CD4-positive, alpha-beta T cell (primary cell): ENCODE measurements around the gene MIR17HG. TPM values are rescaled to one million over a fixed set of nuclear protein-coding genes. Genes with fewer than 3 reads are reported as not detected.

Experiments used
- ATAC-seq: fragments of 200-7000 bp; cut with Tn5 transposase; one replicate; pipeline ENCODE4 v1.10.0; 2022; ENCODE audit warnings: mild to moderate bottlenecking; ENCODE audit not compliant: poor library complexity
- CTCF ChIA-PET: fragments of 350-600 bp; sonication (Branson Sonifier 250); formaldehyde crosslinking; loops from one replicate; lab custom pipeline; 2021; ENCODE audit warnings: antibody characterized with exemption, inconsistent platforms; lab: Charles Lee
- POLR2A ChIA-PET: fragments of 350-600 bp; sonication (Branson Sonifier 250); formaldehyde crosslinking; loops from one replicate; lab custom pipeline; 2021; ENCODE audit warnings: antibody characterized with exemption, inconsistent platforms; lab: Charles Lee
- DNase-seq, 14 experiments: peaks; one replicate each; pipeline ENCODE4 v3.0.0-alpha.2; 2013 to 2020; ENCODE audit warnings: mixed read lengths in 2 of 14
- H3K27ac ChIP-seq, 2 donors: one replicate each; pipeline versions ENCODE4 v1.5.1 to v1.7.0; 2013; ENCODE audit warnings: low read length in 2 of 2, low read depth in 1 of 2, mild to moderate bottlenecking in 1 of 2
- H3K27me3 ChIP-seq, 2 experiments: 1 replicate in 1 of 2; 2 replicates in 1 of 2; pipeline versions ENCODE4 v1.6.1 to v1.7.0; 2013; ENCODE audit warnings: low read length in 2 of 2, control low read depth in 1 of 2, mild to moderate bottlenecking in 1 of 2, moderate library complexity in 1 of 2; ENCODE audit not compliant: insufficient read depth in 2 of 2, control insufficient read depth in 1 of 2
- H3K36me3 ChIP-seq: one replicate; pipeline ENCODE4 v1.6.1; 2013; ENCODE audit warnings: low read length, control low read depth; ENCODE audit not compliant: insufficient read depth
- H3K4me1 ChIP-seq: one replicate; pipeline ENCODE4 v1.6.1; 2013; ENCODE audit warnings: low read length, control low read depth; ENCODE audit not compliant: insufficient read depth
- H3K4me3 ChIP-seq: one replicate; pipeline ENCODE4 v1.5.1; 2013; ENCODE audit warnings: mild to moderate bottlenecking, low read length, moderate library complexity
- H3K9me3 ChIP-seq, 2 experiments: 1 replicate in 1 of 2; 2 replicates in 1 of 2; pipeline versions ENCODE4 v1.6.1 to v1.7.0; 2013; ENCODE audit warnings: low read length in 2 of 2, mild to moderate bottlenecking in 2 of 2, control low read depth in 1 of 2, moderate library complexity in 1 of 2; ENCODE audit not compliant: control insufficient read depth in 1 of 2, insufficient read depth in 1 of 2
- H3K27ac Mint-ChIP-seq: one replicate; pipeline ENCODE4 v1.8.0; 2020; ENCODE audit warnings: mixed read lengths
- H3K27me3 Mint-ChIP-seq: one replicate; pipeline ENCODE4 v1.8.0; 2021; ENCODE audit warnings: mixed read lengths
- H3K36me3 Mint-ChIP-seq: one replicate; pipeline ENCODE4 v1.8.0; 2021; ENCODE audit warnings: low read depth, mixed read lengths
- H3K4me1 Mint-ChIP-seq: one replicate; pipeline ENCODE4 v1.8.0; 2021; ENCODE audit warnings: low read depth, mixed read lengths
- H3K4me3 Mint-ChIP-seq: one replicate; pipeline ENCODE4 v1.8.0; 2020; ENCODE audit warnings: mild to moderate bottlenecking, mixed read lengths
- H3K9me3 Mint-ChIP-seq: one replicate; pipeline ENCODE4 v1.8.0; 2020; ENCODE audit warnings: mixed read lengths
- intact Hi-C, 2 experiments: fragments of 100-400 bp; cut with DNase I in 1 of 2; cut with micrococcal nuclease in 1 of 2; formaldehyde crosslinking; loops; one replicate each; pipeline versions ENCODE4 v1.15.1 to v1.9.0; 2023 to 2025; cut with DNase I, micrococcal nuclease
- total RNA-seq, 174 experiments: library from RNA in 2 of 174; stranded (reverse) in 2 of 174; gene quantifications; one replicate each; pipeline ENCODE4 v1.2.3 and lab custom pipeline; 2021 to 2026
- TF ChIP-seq, protein P1 (sequence below): fragments of 200-600 bp; IDR thresholded peaks from one replicate; pipeline ENCODE4 v1.8.0; 2022; ENCODE audit warnings: antibody characterized with exemption, mild to moderate bottlenecking

Gene MIR17HG
- total RNA-seq, 2 experiments from 2014 or later, result 6.0 to 6.6 TPM

DNA sequence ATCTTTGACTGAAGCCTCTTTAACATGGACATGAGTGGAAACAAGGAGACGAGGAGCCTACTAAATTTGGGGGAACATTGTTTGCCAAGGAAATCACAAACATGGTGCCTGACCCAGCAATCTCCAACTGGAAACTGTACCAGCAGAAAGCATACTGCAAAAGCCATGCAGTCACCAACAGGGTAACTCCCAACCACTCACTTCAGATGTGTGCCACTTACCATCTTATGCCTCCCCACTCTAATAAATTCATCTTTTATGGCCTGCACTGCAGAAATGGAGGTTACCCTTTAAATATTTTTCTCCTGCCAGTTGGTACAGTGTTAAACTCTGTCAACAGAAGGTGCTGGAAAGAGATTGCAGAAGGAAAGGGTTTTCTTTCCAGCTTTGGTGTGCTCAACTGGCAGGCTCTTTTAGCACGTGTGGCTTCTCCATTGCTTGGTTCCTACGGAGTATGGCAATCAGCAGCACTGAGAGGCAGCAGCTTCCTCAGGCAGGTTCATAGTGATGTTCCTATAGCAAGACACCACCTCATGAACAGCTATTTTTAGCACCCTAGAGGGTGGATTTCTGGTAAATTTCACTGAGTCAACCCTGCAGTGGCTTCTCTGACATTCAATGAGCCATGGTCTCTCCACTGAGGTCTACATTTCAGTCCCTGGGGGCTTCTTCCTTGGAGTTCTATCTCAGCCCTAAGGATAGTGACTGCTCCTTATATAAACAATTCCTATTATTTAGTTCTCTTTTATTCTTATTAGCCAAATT is 21.4 kb downstream of the MIR17HG start:
- intact Hi-C loops, result no loop called here
- Histone ChIP-seq H3K27ac (no peak overlapping the region), H3K27me3 (no peaks in the 10 kb centered on the region), H3K36me3 (no peaks in the 10 kb centered on the region), H3K4me1 (no peaks in the 10 kb centered on the region), H3K4me3 (no peak overlapping the region), H3K9me3 (no peaks in the 10 kb centered on the region)
- Mint-ChIP-seq H3K27ac (no peak overlapping the region), H3K4me3 (no peak overlapping the region), H3K4me1 (no peaks in the 10 kb centered on the region), H3K27me3 (peaks cover 20% of the 10 kb centered on the region), H3K36me3 (no peaks in the 10 kb centered on the region), H3K9me3 (no peaks in the 10 kb centered on the region)
- DNase-seq (no peak), ATAC-seq (no peak)
- CTCF ChIA-PET, result no interaction called here
- POLR2A ChIA-PET, result no interaction called here
- TF ChIP-seq, protein P1, sequence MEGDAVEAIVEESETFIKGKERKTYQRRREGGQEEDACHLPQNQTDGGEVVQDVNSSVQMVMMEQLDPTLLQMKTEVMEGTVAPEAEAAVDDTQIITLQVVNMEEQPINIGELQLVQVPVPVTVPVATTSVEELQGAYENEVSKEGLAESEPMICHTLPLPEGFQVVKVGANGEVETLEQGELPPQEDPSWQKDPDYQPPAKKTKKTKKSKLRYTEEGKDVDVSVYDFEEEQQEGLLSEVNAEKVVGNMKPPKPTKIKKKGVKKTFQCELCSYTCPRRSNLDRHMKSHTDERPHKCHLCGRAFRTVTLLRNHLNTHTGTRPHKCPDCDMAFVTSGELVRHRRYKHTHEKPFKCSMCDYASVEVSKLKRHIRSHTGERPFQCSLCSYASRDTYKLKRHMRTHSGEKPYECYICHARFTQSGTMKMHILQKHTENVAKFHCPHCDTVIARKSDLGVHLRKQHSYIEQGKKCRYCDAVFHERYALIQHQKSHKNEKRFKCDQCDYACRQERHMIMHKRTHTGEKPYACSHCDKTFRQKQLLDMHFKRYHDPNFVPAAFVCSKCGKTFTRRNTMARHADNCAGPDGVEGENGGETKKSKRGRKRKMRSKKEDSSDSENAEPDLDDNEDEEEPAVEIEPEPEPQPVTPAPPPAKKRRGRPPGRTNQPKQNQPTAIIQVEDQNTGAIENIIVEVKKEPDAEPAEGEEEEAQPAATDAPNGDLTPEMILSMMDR, result no peak

DNA sequence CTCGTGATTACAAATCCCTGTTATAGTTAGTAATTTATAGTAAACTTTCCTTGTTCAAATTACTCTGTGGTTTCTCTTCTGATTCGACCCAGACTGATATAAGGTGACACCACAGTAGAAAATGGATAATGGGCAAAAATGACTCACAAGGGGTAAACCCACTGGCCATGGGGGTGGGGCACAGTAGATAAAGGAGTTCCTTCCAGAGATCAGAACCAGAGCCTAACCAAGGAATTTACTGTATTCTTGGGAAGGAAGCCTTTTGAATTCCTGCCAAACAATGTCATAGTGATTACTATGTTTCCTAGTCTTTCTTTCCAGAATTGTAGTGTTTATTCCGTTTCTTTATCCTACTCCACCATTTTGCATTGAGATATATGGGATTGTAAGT is 21.9 kb downstream of the MIR17HG start:
- CTCF ChIA-PET, result no interaction called here
- DNase-seq (no peak), ATAC-seq (no peak)
- POLR2A ChIA-PET, result no interaction called here
- H3K36me3 ChIP-seq, result no peaks in the 10 kb centered on the region
- Mint-ChIP-seq H3K4me1 (no peaks in the 10 kb centered on the region), H3K9me3 (no peaks in the 10 kb centered on the region), H3K4me3 (no peak overlapping the region), H3K27me3 (peaks cover 20% of the 10 kb centered on the region), H3K27ac (no peak overlapping the region), H3K36me3 (no peaks in the 10 kb centered on the region)
- H3K4me3 ChIP-seq, result no peak overlapping the region
- H3K9me3 ChIP-seq, result no peaks in the 10 kb centered on the region
- TF ChIP-seq, protein P1, result no peak
- H3K27me3 ChIP-seq, result no peaks in the 10 kb centered on the region
- no peaks in the 10 kb centered on the region for H3K4me1 ChIP-seq
- intact Hi-C loops, result no loop called here
- H3K27ac ChIP-seq, result no peak overlapping the region

DNA sequence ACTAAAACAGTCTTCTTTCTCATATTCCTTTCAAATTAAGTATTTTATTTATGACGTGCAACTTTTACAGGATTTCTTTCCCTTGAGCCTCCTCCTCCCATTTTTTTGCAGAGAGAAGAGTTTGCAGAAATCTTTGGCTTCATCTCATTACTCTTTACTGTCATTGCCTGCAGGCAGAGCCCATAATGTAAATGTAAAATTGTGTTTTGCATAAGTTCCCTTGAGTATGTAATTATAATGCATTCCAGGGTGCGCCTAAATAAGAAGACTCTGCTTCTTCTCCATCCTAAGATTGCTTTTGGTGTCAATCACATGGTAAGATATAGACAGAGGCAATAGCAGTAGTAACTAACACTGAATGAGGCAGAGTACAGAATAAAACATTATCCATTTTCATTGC is 23.0 kb downstream of the MIR17HG start:
- Histone ChIP-seq H3K4me1 (no peaks in the 10 kb centered on the region), H3K9me3 (no peaks in the 10 kb centered on the region), H3K27me3 (no peaks in the 10 kb centered on the region), H3K4me3 (no peak overlapping the region), H3K27ac (no peak overlapping the region), H3K36me3 (no peaks in the 10 kb centered on the region)
- Mint-ChIP-seq H3K27me3 (peaks cover 20% of the 10 kb centered on the region), H3K27ac (no peak overlapping the region), H3K4me1 (no peaks in the 10 kb centered on the region), H3K9me3 (no peaks in the 10 kb centered on the region), H3K4me3 (no peak overlapping the region), H3K36me3 (no peaks in the 10 kb centered on the region)
- ATAC-seq (no peak), DNase-seq (no peak)
- ChIA-PET POLR2A (no interaction called here), CTCF (no interaction called here)
- TF ChIP-seq, protein P1, result no peak
- intact Hi-C loops, result loop anchor here in 1 of 2 experiments (10.0 kb wide), 1 partner anchor 84 kb away; no protein-coding TSS in a partner anchor
